ENCODE measurements around the gene DCC.

- TF ChIP-seq CTCF (IDR thresholded peaks at IDR 0.05) (no peak), POLR2A (IDR thresholded peaks at IDR 0.05) (no peak)
These were observed 776.0 kb downstream of the DCC start for GRCh38 chr18:53115876-53116585.

Data from thyroid gland (tissue), 4 donors.